Stomach smooth muscle (tissue), 2 donors: Measurements from ENCODE around the gene KRI1.

Experiments used
- H3K27ac ChIP-seq: one replicate; pipeline ENCODE4 v1.7.0; 2013; ENCODE audit warnings: mild to moderate bottlenecking, low read length, inconsistent platforms
- H3K27me3 ChIP-seq, 2 donors: one replicate each; pipeline ENCODE4 v1.7.0; 2013; ENCODE audit warnings: low read length in 2 of 2; ENCODE audit not compliant: insufficient read depth in 2 of 2, control insufficient read depth in 1 of 2
- H3K36me3 ChIP-seq, 2 donors: one replicate each; pipeline ENCODE4 v1.7.0; 2013; ENCODE audit warnings: low read length in 2 of 2; ENCODE audit not compliant: control insufficient read depth in 2 of 2, insufficient read depth in 2 of 2
- H3K4me1 ChIP-seq: one replicate; pipeline ENCODE4 v1.7.0; 2013; ENCODE audit warnings: low read length; ENCODE audit not compliant: control insufficient read depth, insufficient read depth
- H3K4me3 ChIP-seq, 2 donors: one replicate each; pipeline ENCODE4 v1.7.0; 2013; ENCODE audit warnings: low read length in 2 of 2
- H3K9ac ChIP-seq, 2 donors: one replicate each; pipeline ENCODE4 v1.7.0; 2013; ENCODE audit warnings: low read length in 2 of 2, mild to moderate bottlenecking in 1 of 2
- H3K9me3 ChIP-seq, 2 donors: one replicate each; pipeline ENCODE4 v1.7.0; 2013; ENCODE audit warnings: low read length in 2 of 2; ENCODE audit not compliant: control insufficient read depth in 2 of 2
- donor health status: healthy.
- donor health status: Pancreatic carcinoma.

KRI1 gene

GRCh38 chr19:10517760-10518443 lies 47.9 kb downstream of the KRI1 start:
- peaks cover 21% of the 10 kb centered on the region for H3K4me1 ChIP-seq
- peak overlapping the region; percentile 12 to 40 for H3K4me3 ChIP-seq
- H3K27ac ChIP-seq: no peak overlapping the region
- H3K36me3 ChIP-seq: no peaks in the 10 kb centered on the region
- no peaks in the 10 kb centered on the region for H3K9me3 ChIP-seq
- no peak overlapping the region for H3K9ac ChIP-seq
- peaks cover 60 to 73% of the 10 kb centered on the region in 2 donors for H3K27me3 ChIP-seq

GRCh38 chr19:10517361-10517759 lies 48.5 kb downstream of the KRI1 start, which contains the start of gene S1PR5:
TSS of gene S1PR5 (minus strand) at chr19:10517447. CDS start at chr19:10515011, 2,436 bp downstream.
- H3K4me3 ChIP-seq: peak within 1 kb of the TSS; percentile 12 to 40
- H3K27ac ChIP-seq: no peak within 1 kb of the TSS
- no peaks in the 10 kb centered on the region for H3K36me3 ChIP-seq
- H3K9ac ChIP-seq: no peak within 1 kb of the TSS
- H3K27me3 ChIP-seq: peaks cover 62 to 73% of the 10 kb centered on the region in 2 donors
- peaks cover 21% of the 10 kb centered on the region for H3K4me1 ChIP-seq
- no peaks in the 10 kb centered on the region for H3K9me3 ChIP-seq

GRCh38 chr19:10516671-10517286 lies 49.0 kb downstream of the KRI1 start:
- H3K27me3 ChIP-seq: peaks cover 60 to 73% of the 10 kb centered on the region in 2 donors
- H3K27ac ChIP-seq: no peak overlapping the region
- H3K9ac ChIP-seq: no peak overlapping the region
- H3K9me3 ChIP-seq: no peaks in the 10 kb centered on the region
- peaks cover 21% of the 10 kb centered on the region for H3K4me1 ChIP-seq
- no peaks in the 10 kb centered on the region for H3K36me3 ChIP-seq
- peak overlapping the region in 1 of 2 donors; percentile 40 for H3K4me3 ChIP-seq

GRCh38 chr19:10516064-10516385 lies 49.8 kb downstream of the KRI1 start:
- Histone ChIP-seq H3K4me1 (peaks cover 21% of the 10 kb centered on the region), H3K4me3 (no peak overlapping the region), H3K27ac (no peak overlapping the region), H3K27me3 (peaks cover 60 to 73% of the 10 kb centered on the region in 2 donors), H3K36me3 (no peaks in the 10 kb centered on the region), H3K9me3 (no peaks in the 10 kb centered on the region), H3K9ac (no peak overlapping the region)

- no peak overlapping the region for H3K9ac ChIP-seq
- no peak overlapping the region for H3K4me3 ChIP-seq
- no peaks in the 10 kb centered on the region for H3K9me3 ChIP-seq
- peaks cover 21% of the 10 kb centered on the region for H3K4me1 ChIP-seq
- H3K27ac ChIP-seq: no peak overlapping the region
- H3K36me3 ChIP-seq: no peaks in the 10 kb centered on the region
- H3K27me3 ChIP-seq: peaks cover 65 to 75% of the 10 kb centered on the region in 2 donors
Measured at GRCh38 chr19:10514211-10515145, 51.3 kb downstream of the KRI1 start.

- Histone ChIP-seq H3K27ac (no peak overlapping the region), H3K4me1 (peaks cover 16% of the 10 kb centered on the region), H3K9me3 (no peaks in the 10 kb centered on the region), H3K36me3 (no peaks in the 10 kb centered on the region), H3K4me3 (no peak overlapping the region), H3K27me3 (peaks cover 54 to 64% of the 10 kb centered on the region in 2 donors), H3K9ac (no peak overlapping the region)
Measured at GRCh38 chr19:10513223-10513622, 52.6 kb downstream of the KRI1 start.

GRCh38 chr19:10510301-10510802 lies 55.5 kb downstream of the KRI1 start:
- H3K36me3 ChIP-seq: no peaks in the 10 kb centered on the region
- no peak overlapping the region for H3K4me3 ChIP-seq
- peaks cover 5% of the 10 kb centered on the region for H3K4me1 ChIP-seq
- no peak overlapping the region for H3K9ac ChIP-seq
- H3K27ac ChIP-seq: no peak overlapping the region
- peaks cover 37 to 39% of the 10 kb centered on the region in 2 donors for H3K27me3 ChIP-seq
- H3K9me3 ChIP-seq: no peaks in the 10 kb centered on the region

- H3K4me1 ChIP-seq: peaks cover 4% of the 10 kb centered on the region
- H3K27ac ChIP-seq: no peak overlapping the region
- no peaks in the 10 kb centered on the region for H3K9me3 ChIP-seq
- H3K9ac ChIP-seq: no peak overlapping the region
- peaks cover 21 to 25% of the 10 kb centered on the region in 2 donors for H3K27me3 ChIP-seq
- no peak overlapping the region for H3K4me3 ChIP-seq
- H3K36me3 ChIP-seq: no peaks in the 10 kb centered on the region
Measured at GRCh38 chr19:10508707-10509106, 57.1 kb downstream of the KRI1 start.

- peaks cover 8% of the 10 kb centered on the region for H3K4me1 ChIP-seq
- no peaks in the 10 kb centered on the region for H3K36me3 ChIP-seq
- no peak overlapping the region for H3K27ac ChIP-seq
- peaks cover 15 to 20% of the 10 kb centered on the region in 2 donors for H3K27me3 ChIP-seq
- H3K9ac ChIP-seq: no peak overlapping the region
- no peak overlapping the region for H3K4me3 ChIP-seq
- no peaks in the 10 kb centered on the region for H3K9me3 ChIP-seq
Measured at GRCh38 chr19:10508036-10508435, 57.8 kb downstream of the KRI1 start.

- no peaks in the 10 kb centered on the region for H3K36me3 ChIP-seq
- H3K27ac ChIP-seq: no peak overlapping the region
- H3K9ac ChIP-seq: no peak overlapping the region
- peaks cover 12 to 15% of the 10 kb centered on the region in 2 donors for H3K27me3 ChIP-seq
- peaks cover 19% of the 10 kb centered on the region for H3K4me1 ChIP-seq
- no peak overlapping the region for H3K4me3 ChIP-seq
- H3K9me3 ChIP-seq: no peaks in the 10 kb centered on the region
Measured at GRCh38 chr19:10505583-10506229, 60.1 kb downstream of the KRI1 start.
